Caco-2 (cell line): Measurements from ENCODE around the gene CHD9. TPM values are rescaled to one million over a fixed set of nuclear protein-coding genes. Genes with fewer than 3 reads are reported as not detected.

ENCODE experiments used
- BruUV-seq: library from RNA; stranded (reverse); fragments of 400-500 nt; replicated peaks from 2 replicates; lab custom pipeline; 2021; lab: Mats Ljungman, UMichigan
- CTCF ChIA-PET: fragments of 300-600 bp; sonication (Branson Sonifier 250); formaldehyde crosslinking; loops from one replicate; lab custom pipeline; 2022; ENCODE audit warnings: antibody characterized with exemption; lab: Charles Lee
- POLR2A ChIA-PET: fragments of 300-600 bp; sonication (Branson Sonifier 250); formaldehyde crosslinking; loops from one replicate; lab custom pipeline; 2022; ENCODE audit warnings: antibody characterized with exemption; lab: Charles Lee
- DNase-seq, 2 experiments: peaks; one replicate each; pipeline versions ENCODE4 v3.0.0 to v3.0.0-alpha.2; 2020 to 2022
- H3K27me3 ChIP-seq: replicated peaks from 2 replicates; pipeline ENCODE4 v1.6.0; 2011; ENCODE audit warnings: low read length; ENCODE audit not compliant: control insufficient read depth, insufficient read depth
- H3K36me3 ChIP-seq: 2 replicates; pipeline ENCODE4 v1.5.1; 2011; ENCODE audit warnings: low read length; ENCODE audit not compliant: control insufficient read depth, insufficient read depth
- H3K4me1 ChIP-seq: fragments of 250-450 bp; sonication (Bioruptor Pico); 2 replicates; pipeline ENCODE4 v1.5.1; 2020; ENCODE audit warnings: mild to moderate bottlenecking
- H3K4me3 ChIP-seq: 2 replicates; pipeline ENCODE4 v1.5.1; 2011; ENCODE audit warnings: low read depth, mild to moderate bottlenecking, control low read depth, low read length
- H3K9me3 ChIP-seq: fragments of 250-450 bp; sonication (Bioruptor Pico); 2 replicates; pipeline ENCODE4 v1.5.1; 2020; ENCODE audit warnings: mild to moderate bottlenecking, moderate library complexity
- H3K27ac Mint-ChIP-seq: one replicate; pipeline ENCODE4 v1.8.0; 2022; ENCODE audit warnings: mixed read lengths; ENCODE audit not compliant: unreplicated experiment
- H3K27me3 Mint-ChIP-seq: one replicate; pipeline ENCODE4 v1.8.0; 2022; ENCODE audit warnings: mixed read lengths; ENCODE audit not compliant: insufficient read depth, unreplicated experiment
- H3K36me3 Mint-ChIP-seq: one replicate; pipeline ENCODE4 v1.8.0; 2022; ENCODE audit warnings: mild to moderate bottlenecking, mixed read lengths; ENCODE audit not compliant: insufficient read depth, unreplicated experiment
- H3K4me1 Mint-ChIP-seq: one replicate; pipeline ENCODE4 v1.8.0; 2022; ENCODE audit warnings: low read depth, mixed read lengths; ENCODE audit not compliant: unreplicated experiment
- H3K4me3 Mint-ChIP-seq: one replicate; pipeline ENCODE4 v1.8.0; 2022; ENCODE audit warnings: mild to moderate bottlenecking, moderate library complexity, mixed read lengths; ENCODE audit not compliant: unreplicated experiment
- H3K9me3 Mint-ChIP-seq: one replicate; pipeline ENCODE4 v1.8.0; 2022; ENCODE audit warnings: mixed read lengths; ENCODE audit not compliant: unreplicated experiment
- CTCF ChIP-seq, 2 experiments: fragments of 200-600 bp in 1 of 2; IDR thresholded peaks; 1 replicate in 1 of 2; 2 replicates in 1 of 2; pipeline versions ENCODE4 v1.5.1 to v1.8.0; 2011 to 2022; ENCODE audit warnings: antibody characterized with exemption in 1 of 2, control low read depth in 1 of 2, inconsistent platforms in 1 of 2, low read depth in 1 of 2, low read length in 1 of 2, mild to moderate bottlenecking in 1 of 2, moderate library complexity in 1 of 2; ENCODE audit not compliant: insufficient read depth in 1 of 2, severe bottlenecking in 1 of 2, unreplicated experiment in 1 of 2
- intact Hi-C: fragments of 100-400 bp; cut with micrococcal nuclease; formaldehyde crosslinking; loops from one replicate; pipeline ENCODE4 v1.10.0; 2022; ENCODE audit not compliant: unreplicated experiment
- total RNA-seq: library from RNA; stranded (reverse); gene quantifications from 2 replicates; pipeline ENCODE4 v1.2.3, GENCODE V29; 2022

The CHD9 gene
- total RNA-seq, 1 experiment from 2014 or later: 29.1 TPM

GRCh38 chr16:53257001-53257400 lies 202.2 kb downstream of the CHD9 start:
- ChIA-PET POLR2A (no interaction called here), CTCF (no interaction called here)
- TF ChIP-seq CTCF (IDR thresholded peaks at IDR 0.05; ENCODE audit: insufficient read depth in 1 of 2, low read depth in 1 of 2, low read length in 1 of 2, severe bottlenecking in 1 of 2, unreplicated experiment in 1 of 2): no peak
- BruUV-seq: no TSS peak
- DNase-seq: no peak
- no peaks in the 10 kb centered on the region for H3K27me3 Mint-ChIP-seq
- peaks cover 18% of the 10 kb centered on the region for H3K36me3 Mint-ChIP-seq
- Histone ChIP-seq H3K27me3 (no peaks in the 10 kb centered on the region), H3K4me1 (peaks cover 10% of the 10 kb centered on the region; the same call in 1 of the 2 replicates), H3K4me3 (no peak overlapping the region), H3K9me3 (no peaks in the 10 kb centered on the region), H3K36me3 (peaks cover 2% of the 10 kb centered on the region; the same call in 1 of the 2 replicates)
- H3K27ac Mint-ChIP-seq: no peak overlapping the region
- H3K9me3 Mint-ChIP-seq: no peaks in the 10 kb centered on the region
- no peak overlapping the region for H3K4me3 Mint-ChIP-seq
- H3K4me1 Mint-ChIP-seq: peaks cover 10% of the 10 kb centered on the region
- intact Hi-C loops: no loop called here

DNA sequence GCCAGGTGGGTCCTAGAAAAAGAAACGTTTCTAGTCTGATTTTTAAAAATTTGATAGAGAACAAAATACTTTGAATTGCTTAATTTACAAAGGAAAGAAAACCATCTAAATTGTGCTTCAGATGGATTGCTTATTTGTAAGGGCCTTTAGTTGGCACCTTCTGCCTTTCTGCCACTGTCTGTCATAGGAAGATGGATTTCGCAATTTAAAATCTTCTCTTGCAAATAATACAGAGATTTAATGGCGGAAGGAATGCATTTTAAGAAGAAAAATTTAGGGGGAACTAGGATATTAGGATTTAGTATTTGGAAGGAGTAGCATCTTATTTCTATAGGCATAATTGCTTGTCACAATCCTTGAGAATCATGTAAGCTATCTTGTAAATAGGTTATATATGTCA lies 204.0 kb downstream of the CHD9 start:
- intact Hi-C loops: no loop called here

GRCh38 chr16:53261276-53261675 lies 206.5 kb downstream of the CHD9 start:
- CTCF ChIA-PET: no interaction called here
- no peak overlapping the region for H3K4me3 Mint-ChIP-seq
- H3K4me3 ChIP-seq: no peak overlapping the region
- H3K36me3 Mint-ChIP-seq: peaks cover 19% of the 10 kb centered on the region
- no peak for DNase-seq
- H3K4me1 Mint-ChIP-seq: peaks cover 10% of the 10 kb centered on the region
- no TSS peak for BruUV-seq
- no peaks in the 10 kb centered on the region for H3K9me3 ChIP-seq
- peaks cover 2% of the 10 kb centered on the region; the same call in 1 of the 2 replicates for H3K36me3 ChIP-seq
- peaks cover 10% of the 10 kb centered on the region; the same call in 1 of the 2 replicates for H3K4me1 ChIP-seq
- H3K27ac Mint-ChIP-seq: no peak overlapping the region
- H3K9me3 Mint-ChIP-seq: no peaks in the 10 kb centered on the region
- no peaks in the 10 kb centered on the region for H3K27me3 ChIP-seq
- intact Hi-C loops: no loop called here
- TF ChIP-seq CTCF (IDR thresholded peaks at IDR 0.05; ENCODE audit: insufficient read depth in 1 of 2, low read depth in 1 of 2, low read length in 1 of 2, severe bottlenecking in 1 of 2, unreplicated experiment in 1 of 2): no peak
- H3K27me3 Mint-ChIP-seq: no peaks in the 10 kb centered on the region
- POLR2A ChIA-PET: no interaction called here

More for the DNA sequence above, 204.0 kb downstream of the CHD9 start:
- POLR2A ChIA-PET: no interaction called here
- no peak for TF ChIP-seq CTCF (IDR thresholded peaks at IDR 0.05; ENCODE audit: insufficient read depth in 1 of 2, low read depth in 1 of 2, low read length in 1 of 2, severe bottlenecking in 1 of 2, unreplicated experiment in 1 of 2)
- Mint-ChIP-seq H3K4me3 (no peak overlapping the region), H3K36me3 (peaks cover 20% of the 10 kb centered on the region), H3K27ac (no peak overlapping the region), H3K27me3 (no peaks in the 10 kb centered on the region), H3K4me1 (peaks cover 10% of the 10 kb centered on the region), H3K9me3 (no peaks in the 10 kb centered on the region)
- no peak for DNase-seq
- CTCF ChIA-PET: no interaction called here
- peaks cover 10% of the 10 kb centered on the region; the same call in 1 of the 2 replicates for H3K4me1 ChIP-seq
- no peaks in the 10 kb centered on the region for H3K9me3 ChIP-seq
- no peaks in the 10 kb centered on the region for H3K27me3 ChIP-seq
- H3K4me3 ChIP-seq: no peak overlapping the region
- H3K36me3 ChIP-seq: peaks cover 2% of the 10 kb centered on the region; the same call in 1 of the 2 replicates
- no TSS peak for BruUV-seq
